GM18873 (cell line): ENCODE data around the gene NFE2L3.

Experiments used
- ATAC-seq: cut with Tn5 transposase; IDR thresholded peaks from one replicate; pipeline ENCODE4 v1.9.1; 2021; ENCODE audit warnings: mild to moderate bottlenecking, moderate library complexity, moderate number of reproducible peaks; ENCODE audit not compliant: unreplicated experiment, low FRiP score

Gene NFE2L3

GRCh38 chr7:26197153-26198115 lies 45.4 kb downstream of the NFE2L3 start:
- no peak for ATAC-seq

GRCh38 chr7:26198133-26198780 lies 46.3 kb downstream of the NFE2L3 start:
- no peak for ATAC-seq

- no peak for ATAC-seq
Observed at GRCh38 chr7:26198781-26199169, 46.8 kb downstream of the NFE2L3 start.

GRCh38 chr7:26199301-26200037 lies 47.5 kb downstream of the NFE2L3 start:
- no peak for ATAC-seq

GRCh38 chr7:26200038-26200443 lies 48.0 kb downstream of the NFE2L3 start:
- peak; percentile 8 for ATAC-seq

- peak; percentile 80 for ATAC-seq
Observed at GRCh38 chr7:26200444-26201246, 48.6 kb downstream of the NFE2L3 start, which contains the start of gene HNRNPA2B1. Gene HNRNPA2B1 (minus strand): TSS chr7:26200746. CDS start chr7:26200577, 169 bp downstream.

- peak; percentile 26 for ATAC-seq
Observed at GRCh38 chr7:26201247-26202018, 49.4 kb downstream of the NFE2L3 start, which contains the start of gene CBX3. Gene CBX3 (plus strand): TSS chr7:26201745. CDS start chr7:26202999, 1,254 bp downstream.

GRCh38 chr7:26202019-26202990 lies 50.3 kb downstream of the NFE2L3 start:
- no peak for ATAC-seq

- no peak for ATAC-seq
Observed at GRCh38 chr7:26203016-26203415, 51.0 kb downstream of the NFE2L3 start.

- ATAC-seq, result no peak
Observed at GRCh38 chr7:26208040-26208439, 56.0 kb downstream of the NFE2L3 start.

GRCh38 chr7:26212921-26213718 lies 61.1 kb downstream of the NFE2L3 start:
- no peak for ATAC-seq

GRCh38 chr7:26213807-26214515 lies 62.0 kb downstream of the NFE2L3 start:
- no peak for ATAC-seq

- ATAC-seq, result no peak
Observed at GRCh38 chr7:26216049-26216448, 64.1 kb downstream of the NFE2L3 start.

- ATAC-seq, result no peak
Observed at GRCh38 chr7:26224359-26224758, 72.4 kb downstream of the NFE2L3 start.

- no peak for ATAC-seq
Observed at GRCh38 chr7:26227987-26228386, 76.0 kb downstream of the NFE2L3 start.

- ATAC-seq, result no peak
Observed at GRCh38 chr7:26233902-26234511, 82.0 kb downstream of the NFE2L3 start.
